ENCODE data around the gene RABAC1. TPM values are rescaled to one million over a fixed set of nuclear protein-coding genes. Genes with fewer than 3 reads are reported as not detected.
A peak's percentile ranks its signal among the peaks of the same experiment; 100 is the strongest.

Gene RABAC1
- total and polyA plus RNA-seq, 2 experiments from 2014 or later, result 151 to 206 TPM

DNA sequence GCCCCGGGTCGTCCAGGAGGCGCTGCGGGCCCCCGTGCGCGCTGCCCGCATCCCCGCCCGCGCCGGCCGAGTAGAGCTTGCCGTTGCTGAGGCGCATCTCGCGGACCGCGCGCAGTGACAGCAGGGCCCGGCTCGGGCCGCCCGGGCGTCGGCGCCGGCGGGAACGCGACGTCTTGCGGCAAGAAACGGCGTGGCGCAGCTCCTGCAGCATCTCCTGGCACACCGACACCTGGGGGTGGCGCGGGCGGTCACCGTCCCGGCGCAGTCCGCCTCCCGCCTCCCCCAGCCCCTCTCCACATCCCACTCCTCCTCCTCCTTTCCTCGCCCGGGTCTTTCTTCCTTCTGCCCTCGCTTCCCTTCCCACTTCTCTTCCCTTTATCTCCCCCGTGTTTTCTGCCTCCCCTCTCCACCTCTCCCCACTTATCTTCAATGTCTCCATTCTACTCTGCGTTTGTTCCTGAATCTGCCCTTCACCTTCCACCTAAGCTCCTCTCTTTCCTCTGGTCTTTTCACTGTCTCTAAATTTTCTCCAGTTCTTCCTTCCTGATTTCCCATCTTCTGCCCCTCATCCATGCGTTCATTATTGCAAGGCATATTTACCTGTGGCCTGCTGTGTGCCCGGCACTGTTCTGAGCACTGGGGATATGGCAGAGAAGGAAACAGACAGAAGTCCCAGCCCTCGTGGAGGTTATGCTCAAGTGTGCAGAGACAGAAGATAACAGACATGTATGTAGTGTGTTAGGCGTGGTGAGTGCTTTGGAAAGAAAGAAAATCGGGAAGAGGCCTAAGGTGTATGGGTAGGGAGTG, 40.2 kb upstream of the RABAC1 start:
- Histone ChIP-seq H3K4me2 (peak overlapping the region; percentile 77), H3F3A (replicated peaks; ENCODE audit: low read depth) (peaks cover 23% of the 10 kb centered on the region; the same call in 1 of the 2 replicates), H3K27ac (ENCODE audit: low read depth) (no peak overlapping the region), H3K27me3 (ENCODE audit: insufficient read depth) (peaks cover 66% of the 10 kb centered on the region), H2AFZ (no peak overlapping the region), H3K4me1 (ENCODE audit: insufficient read depth) (peaks cover 13% of the 10 kb centered on the region), H3K9me2 (ENCODE audit: insufficient read depth) (no peaks in the 10 kb centered on the region), H4K20me1 (replicated peaks; ENCODE audit: insufficient read depth) (peaks cover 10% of the 10 kb centered on the region; the same call in 1 of the 2 replicates), H3K4me3 (peak overlapping the region; percentile 48), H3K79me2 (replicated peaks; ENCODE audit: insufficient read depth) (no peaks in the 10 kb centered on the region), H3K36me3 (ENCODE audit: insufficient read depth) (no peaks in the 10 kb centered on the region; the same call in 1 of the 2 replicates)
- H3K4me3 Mint-ChIP-seq, result peak overlapping the region; percentile 63
- TF ChIP-seq EZH2 (IDR thresholded peaks at IDR 0.05; ENCODE audit: low read depth, unreplicated experiment) (peak; percentile 62), ZNF331 (CRISPR knock-in tag; IDR thresholded peaks at IDR 0.05; ENCODE audit: low read depth) (no peak)
- TF ChIP-seq, protein P1, sequence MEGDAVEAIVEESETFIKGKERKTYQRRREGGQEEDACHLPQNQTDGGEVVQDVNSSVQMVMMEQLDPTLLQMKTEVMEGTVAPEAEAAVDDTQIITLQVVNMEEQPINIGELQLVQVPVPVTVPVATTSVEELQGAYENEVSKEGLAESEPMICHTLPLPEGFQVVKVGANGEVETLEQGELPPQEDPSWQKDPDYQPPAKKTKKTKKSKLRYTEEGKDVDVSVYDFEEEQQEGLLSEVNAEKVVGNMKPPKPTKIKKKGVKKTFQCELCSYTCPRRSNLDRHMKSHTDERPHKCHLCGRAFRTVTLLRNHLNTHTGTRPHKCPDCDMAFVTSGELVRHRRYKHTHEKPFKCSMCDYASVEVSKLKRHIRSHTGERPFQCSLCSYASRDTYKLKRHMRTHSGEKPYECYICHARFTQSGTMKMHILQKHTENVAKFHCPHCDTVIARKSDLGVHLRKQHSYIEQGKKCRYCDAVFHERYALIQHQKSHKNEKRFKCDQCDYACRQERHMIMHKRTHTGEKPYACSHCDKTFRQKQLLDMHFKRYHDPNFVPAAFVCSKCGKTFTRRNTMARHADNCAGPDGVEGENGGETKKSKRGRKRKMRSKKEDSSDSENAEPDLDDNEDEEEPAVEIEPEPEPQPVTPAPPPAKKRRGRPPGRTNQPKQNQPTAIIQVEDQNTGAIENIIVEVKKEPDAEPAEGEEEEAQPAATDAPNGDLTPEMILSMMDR (conservative IDR thresholded peaks at IDR 0.05; ENCODE audit: low read depth in 2 of 2), result peak in 1 of 2 experiments; percentile 31; a peak in 2 of 4 replicates
- peaks cover 38% of the 10 kb centered on the region for H3K4me1 Mint-ChIP-seq
- DNase-seq (ENCODE audit: low spot score) (peak; percentile 80), ATAC-seq (peak; percentile 15)
- H3K27me3 Mint-ChIP-seq (ENCODE audit: insufficient read depth, low read depth, poor library complexity), result peaks cover 70% of the 10 kb centered on the region
- no peak overlapping the region for H3K27ac Mint-ChIP-seq
- peaks cover 18% of the 10 kb centered on the region; the same call in 2 of the 3 replicates for H3K36me3 Mint-ChIP-seq (ENCODE audit: low read depth)
- H3K9me3 Mint-ChIP-seq, result no peaks in the 10 kb centered on the region

DNA sequence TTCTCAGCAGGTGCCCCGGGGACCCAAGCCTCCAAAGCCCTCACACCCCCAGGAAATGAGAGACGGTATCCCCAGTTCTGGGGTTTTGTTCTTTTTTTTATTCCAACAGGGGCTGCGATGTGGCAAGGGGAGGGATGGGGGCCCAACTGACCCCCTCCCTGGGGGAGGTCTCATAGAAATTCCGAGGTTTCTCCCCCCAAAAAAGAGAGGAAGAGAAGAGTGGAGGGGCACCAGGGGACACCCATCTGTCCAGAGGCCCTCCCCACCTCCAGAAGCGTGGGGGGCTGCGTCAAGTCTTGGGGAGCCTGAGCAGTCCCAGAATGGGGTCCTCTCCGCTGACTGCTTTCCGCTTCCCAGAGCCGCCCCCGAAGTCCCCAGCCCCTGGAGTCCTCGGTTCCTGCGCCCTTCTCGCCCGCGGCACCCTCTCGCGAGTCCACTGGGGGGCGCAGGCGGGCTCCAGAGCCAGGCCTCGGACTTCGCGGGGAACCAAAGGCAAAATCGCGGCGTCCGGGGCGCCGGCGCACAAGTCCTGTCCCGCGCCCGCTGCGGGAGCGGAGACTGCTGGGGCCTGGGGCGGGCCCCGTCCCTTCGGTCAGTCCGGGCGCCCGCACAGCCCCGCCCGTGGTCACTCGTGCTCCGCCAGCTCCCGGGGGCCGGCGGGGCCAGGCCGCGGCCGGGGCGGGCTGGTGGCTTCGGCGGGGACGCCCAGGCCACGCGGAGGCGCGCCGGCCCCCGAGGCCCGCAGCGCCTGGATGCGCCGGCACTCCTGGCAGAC, 39.3 kb upstream of the RABAC1 start:
- Histone ChIP-seq H3K4me3 (peak overlapping the region; percentile 58), H3K27me3 (ENCODE audit: insufficient read depth) (peaks cover 70% of the 10 kb centered on the region), H4K20me1 (replicated peaks; ENCODE audit: insufficient read depth) (peaks cover 10% of the 10 kb centered on the region; the same call in 1 of the 2 replicates), H2AFZ (no peak overlapping the region; the same call in 1 of the 2 replicates), H3K4me2 (peak overlapping the region; percentile 89), H3K27ac (ENCODE audit: low read depth) (no peak overlapping the region), H3K79me2 (replicated peaks; ENCODE audit: insufficient read depth) (no peaks in the 10 kb centered on the region), H3K4me1 (ENCODE audit: insufficient read depth) (peaks cover 14% of the 10 kb centered on the region), H3F3A (replicated peaks; ENCODE audit: low read depth) (peaks cover 23% of the 10 kb centered on the region; the same call in 1 of the 2 replicates), H3K36me3 (ENCODE audit: insufficient read depth) (no peaks in the 10 kb centered on the region; the same call in 1 of the 2 replicates), H3K9me2 (ENCODE audit: insufficient read depth) (no peaks in the 10 kb centered on the region)
- Mint-ChIP-seq H3K4me3 (peak overlapping the region; percentile 70), H3K27ac (no peak overlapping the region), H3K27me3 (ENCODE audit: insufficient read depth, low read depth, poor library complexity) (peaks cover 68% of the 10 kb centered on the region), H3K36me3 (ENCODE audit: low read depth) (peaks cover 11% of the 10 kb centered on the region; the same call in 2 of the 3 replicates), H3K9me3 (no peaks in the 10 kb centered on the region), H3K4me1 (peaks cover 32% of the 10 kb centered on the region)
- DNase-seq (ENCODE audit: low spot score), result peak; percentile 94
- peak; percentile 34 for ATAC-seq
- TF ChIP-seq, protein P1 (conservative IDR thresholded peaks at IDR 0.05; ENCODE audit: low read depth in 2 of 2), result peak; percentile 64 to 82
- TF ChIP-seq EZH2phosphoT487 (IDR thresholded peaks at IDR 0.05; ENCODE audit: unreplicated experiment), result no peak
- TF ChIP-seq, protein P2, sequence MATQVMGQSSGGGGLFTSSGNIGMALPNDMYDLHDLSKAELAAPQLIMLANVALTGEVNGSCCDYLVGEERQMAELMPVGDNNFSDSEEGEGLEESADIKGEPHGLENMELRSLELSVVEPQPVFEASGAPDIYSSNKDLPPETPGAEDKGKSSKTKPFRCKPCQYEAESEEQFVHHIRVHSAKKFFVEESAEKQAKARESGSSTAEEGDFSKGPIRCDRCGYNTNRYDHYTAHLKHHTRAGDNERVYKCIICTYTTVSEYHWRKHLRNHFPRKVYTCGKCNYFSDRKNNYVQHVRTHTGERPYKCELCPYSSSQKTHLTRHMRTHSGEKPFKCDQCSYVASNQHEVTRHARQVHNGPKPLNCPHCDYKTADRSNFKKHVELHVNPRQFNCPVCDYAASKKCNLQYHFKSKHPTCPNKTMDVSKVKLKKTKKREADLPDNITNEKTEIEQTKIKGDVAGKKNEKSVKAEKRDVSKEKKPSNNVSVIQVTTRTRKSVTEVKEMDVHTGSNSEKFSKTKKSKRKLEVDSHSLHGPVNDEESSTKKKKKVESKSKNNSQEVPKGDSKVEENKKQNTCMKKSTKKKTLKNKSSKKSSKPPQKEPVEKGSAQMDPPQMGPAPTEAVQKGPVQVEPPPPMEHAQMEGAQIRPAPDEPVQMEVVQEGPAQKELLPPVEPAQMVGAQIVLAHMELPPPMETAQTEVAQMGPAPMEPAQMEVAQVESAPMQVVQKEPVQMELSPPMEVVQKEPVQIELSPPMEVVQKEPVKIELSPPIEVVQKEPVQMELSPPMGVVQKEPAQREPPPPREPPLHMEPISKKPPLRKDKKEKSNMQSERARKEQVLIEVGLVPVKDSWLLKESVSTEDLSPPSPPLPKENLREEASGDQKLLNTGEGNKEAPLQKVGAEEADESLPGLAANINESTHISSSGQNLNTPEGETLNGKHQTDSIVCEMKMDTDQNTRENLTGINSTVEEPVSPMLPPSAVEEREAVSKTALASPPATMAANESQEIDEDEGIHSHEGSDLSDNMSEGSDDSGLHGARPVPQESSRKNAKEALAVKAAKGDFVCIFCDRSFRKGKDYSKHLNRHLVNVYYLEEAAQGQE (IDR thresholded peaks at IDR 0.05; ENCODE audit: unreplicated experiment), result peak; percentile 40
